HG03103 (cell line): ENCODE results near the gene TFRC.
"Not testable (repeated sequence)": the region's sequence is repeated elsewhere in the genome, so short reads cannot be mapped to it uniquely, and the experiment has no call there.

Experiments
- ATAC-seq: cut with Tn5 transposase; IDR thresholded peaks from one replicate; pipeline ENCODE4 v1.9.1; 2021; ENCODE audit warnings: low read depth; ENCODE audit not compliant: unreplicated experiment

TFRC gene

GRCh38 chr3:196050597-196050996 lies 31.3 kb downstream of the TFRC start:
- no peak for ATAC-seq

- no peak for ATAC-seq
These were observed 32.2 kb downstream of the TFRC start for GRCh38 chr3:196049653-196050052.

GRCh38 chr3:196048922-196049598 lies 32.8 kb downstream of the TFRC start:
- ATAC-seq, result no peak

- ATAC-seq, result no peak
These were observed 34.4 kb downstream of the TFRC start for GRCh38 chr3:196047391-196048030.

- no peak for ATAC-seq
These were observed 37.4 kb downstream of the TFRC start for GRCh38 chr3:196044513-196044912.

- ATAC-seq, result no peak
These were observed 39.2 kb downstream of the TFRC start for GRCh38 chr3:196042673-196043072.

GRCh38 chr3:196039359-196039758 lies 42.5 kb downstream of the TFRC start:
- no peak for ATAC-seq

GRCh38 chr3:196026059-196026458 lies 55.8 kb downstream of the TFRC start:
- not testable (repeated sequence) for ATAC-seq

- no peak for ATAC-seq
These were observed 56.9 kb downstream of the TFRC start for GRCh38 chr3:196024968-196025367.

- no peak for ATAC-seq
These were observed 57.9 kb downstream of the TFRC start for GRCh38 chr3:196023947-196024346.

GRCh38 chr3:196022499-196022878 lies 59.4 kb downstream of the TFRC start:
- not testable (repeated sequence) for ATAC-seq

GRCh38 chr3:196020373-196020772 lies 61.5 kb downstream of the TFRC start:
- ATAC-seq, result no peak

GRCh38 chr3:196019576-196019975 lies 62.3 kb downstream of the TFRC start:
- ATAC-seq, result not testable (repeated sequence)

GRCh38 chr3:196018159-196018558 lies 63.7 kb downstream of the TFRC start:
- ATAC-seq, result not testable (repeated sequence)

- no peak for ATAC-seq
These were observed 65.4 kb downstream of the TFRC start for GRCh38 chr3:196016485-196016884.

- ATAC-seq, result no peak
These were observed 65.8 kb downstream of the TFRC start for GRCh38 chr3:196016059-196016458.

GRCh38 chr3:196013587-196014487 lies 68.1 kb downstream of the TFRC start:
- ATAC-seq, result no peak

- ATAC-seq, result no peak
These were observed 68.9 kb downstream of the TFRC start for GRCh38 chr3:196012941-196013476.

GRCh38 chr3:196012481-196012880 lies 69.4 kb downstream of the TFRC start:
- ATAC-seq, result no peak

GRCh38 chr3:196009456-196009855 lies 72.4 kb downstream of the TFRC start:
- no peak for ATAC-seq

GRCh38 chr3:196008929-196009328 lies 73.0 kb downstream of the TFRC start:
- ATAC-seq, result no peak
